ENCODE results near the gene PRKN. TPM values are rescaled to one million over a fixed set of nuclear protein-coding genes. Genes with fewer than 3 reads are reported as not detected.

The PRKN gene
- 1.3 and 2.4 TPM in 2 replicates for total RNA-seq

GRCh38 chr6:162727322-162728182, at the start of gene PRKN, which contains the start of gene PACRG:
Gene PRKN (minus strand): TSS chr6:162727766.
Gene PACRG (plus strand): TSS chr6:162727974.

Other genes with a start within 250 kb of the PRKN start
- gene PACRG, start 208 bp upstream of the PRKN start, total RNA-seq: 0.19 and 0.21 TPM in 2 replicates